ENCODE measurements around the gene GLUL.

Gene GLUL

GRCh38 chr1:182426442-182427430 is 35.1 kb upstream of the GLUL start:
- no peak overlapping the region for H3K4me3 ChIP-seq (ENCODE audit: low read length)
- TF ChIP-seq, protein P1, sequence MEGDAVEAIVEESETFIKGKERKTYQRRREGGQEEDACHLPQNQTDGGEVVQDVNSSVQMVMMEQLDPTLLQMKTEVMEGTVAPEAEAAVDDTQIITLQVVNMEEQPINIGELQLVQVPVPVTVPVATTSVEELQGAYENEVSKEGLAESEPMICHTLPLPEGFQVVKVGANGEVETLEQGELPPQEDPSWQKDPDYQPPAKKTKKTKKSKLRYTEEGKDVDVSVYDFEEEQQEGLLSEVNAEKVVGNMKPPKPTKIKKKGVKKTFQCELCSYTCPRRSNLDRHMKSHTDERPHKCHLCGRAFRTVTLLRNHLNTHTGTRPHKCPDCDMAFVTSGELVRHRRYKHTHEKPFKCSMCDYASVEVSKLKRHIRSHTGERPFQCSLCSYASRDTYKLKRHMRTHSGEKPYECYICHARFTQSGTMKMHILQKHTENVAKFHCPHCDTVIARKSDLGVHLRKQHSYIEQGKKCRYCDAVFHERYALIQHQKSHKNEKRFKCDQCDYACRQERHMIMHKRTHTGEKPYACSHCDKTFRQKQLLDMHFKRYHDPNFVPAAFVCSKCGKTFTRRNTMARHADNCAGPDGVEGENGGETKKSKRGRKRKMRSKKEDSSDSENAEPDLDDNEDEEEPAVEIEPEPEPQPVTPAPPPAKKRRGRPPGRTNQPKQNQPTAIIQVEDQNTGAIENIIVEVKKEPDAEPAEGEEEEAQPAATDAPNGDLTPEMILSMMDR (IDR thresholded peaks at IDR 0.05; ENCODE audit: insufficient read depth, low read depth, low read length, missing control alignments): no peak
- no peak for DNase-seq (ENCODE audit: low read depth)

DNA sequence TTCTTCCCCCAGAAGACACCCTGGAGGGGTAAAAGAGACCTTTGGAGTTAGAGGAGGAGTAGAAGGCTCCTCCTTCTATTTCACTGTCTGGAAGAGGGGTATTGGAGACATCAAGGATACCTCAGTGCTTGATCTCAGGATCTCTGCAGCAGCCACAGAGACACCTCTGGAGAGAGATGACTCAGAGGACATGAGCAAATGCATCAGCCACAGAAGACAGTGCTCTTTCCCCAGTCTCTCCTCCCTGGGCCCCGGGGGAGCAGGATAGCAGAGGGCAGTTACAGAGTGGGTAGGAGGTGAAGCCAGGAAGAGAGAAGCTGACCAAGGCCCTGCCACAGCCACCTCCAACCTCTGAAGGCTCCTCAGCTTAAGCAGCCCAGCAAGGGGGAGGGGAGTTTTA is 24.2 kb upstream of the GLUL start:
- peak; percentile 16 for DNase-seq (ENCODE audit: low read depth)
- TF ChIP-seq, protein P1 (IDR thresholded peaks at IDR 0.05; ENCODE audit: insufficient read depth, low read depth, low read length, missing control alignments): no peak
- no peak overlapping the region for H3K4me3 ChIP-seq (ENCODE audit: low read length)

DNA sequence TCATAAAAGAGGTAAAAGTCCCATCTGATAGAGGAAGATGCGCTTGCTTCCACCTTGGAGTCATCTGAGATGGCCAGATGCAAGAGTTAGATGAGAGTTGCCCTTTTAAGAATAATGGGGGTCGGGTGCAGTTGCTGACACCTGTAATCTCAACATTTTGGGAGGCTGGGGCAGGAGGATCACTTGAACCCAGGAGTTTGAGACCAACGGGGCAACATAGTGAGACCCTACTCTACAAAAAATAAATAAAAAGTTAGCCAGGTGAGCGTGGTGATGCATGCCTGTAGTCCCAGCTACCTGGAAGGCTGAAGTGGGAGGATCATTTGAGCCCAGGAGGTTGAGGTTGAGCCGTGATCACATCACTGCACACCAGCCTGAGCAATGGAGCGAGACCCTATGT is 22.4 kb upstream of the GLUL start:
- H3K4me3 ChIP-seq (ENCODE audit: low read length): no peak overlapping the region
- DNase-seq (ENCODE audit: low read depth): no peak
- TF ChIP-seq, protein P1 (IDR thresholded peaks at IDR 0.05; ENCODE audit: insufficient read depth, low read depth, low read length, missing control alignments): no peak

DNA sequence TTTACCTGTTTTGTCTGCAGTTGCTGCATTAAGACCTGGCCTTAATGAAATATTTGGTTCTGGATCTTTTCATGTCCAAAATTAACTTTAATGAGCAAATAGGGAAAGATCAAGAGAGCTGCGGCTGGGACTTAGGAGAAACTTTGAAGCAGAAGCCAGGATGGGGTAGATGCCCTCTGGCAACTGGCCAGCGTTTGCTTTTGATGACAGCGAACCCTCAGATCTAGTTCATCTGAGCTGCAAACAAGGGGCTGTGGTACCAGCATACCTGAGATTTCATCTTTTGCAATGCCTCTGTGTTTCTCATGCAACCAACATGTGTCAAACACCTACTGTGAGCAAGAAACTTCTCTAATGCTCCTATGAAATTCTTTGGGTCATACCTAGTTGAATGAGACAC is 21.9 kb upstream of the GLUL start:
- H3K4me3 ChIP-seq (ENCODE audit: low read length): no peak overlapping the region
- DNase-seq (ENCODE audit: low read depth): no peak
- TF ChIP-seq, protein P1 (IDR thresholded peaks at IDR 0.05; ENCODE audit: insufficient read depth, low read depth, low read length, missing control alignments): no peak

GRCh38 chr1:182410620-182411273 is 19.2 kb upstream of the GLUL start:
- TF ChIP-seq, protein P1 (IDR thresholded peaks at IDR 0.05; ENCODE audit: insufficient read depth, low read depth, low read length, missing control alignments): no peak
- no peak for DNase-seq (ENCODE audit: low read depth)
- H3K4me3 ChIP-seq (ENCODE audit: low read length): no peak overlapping the region

GRCh38 chr1:182410138-182410537 is 18.5 kb upstream of the GLUL start:
- DNase-seq (ENCODE audit: low read depth): no peak
- no peak overlapping the region for H3K4me3 ChIP-seq (ENCODE audit: low read length)
- TF ChIP-seq, protein P1 (IDR thresholded peaks at IDR 0.05; ENCODE audit: insufficient read depth, low read depth, low read length, missing control alignments): no peak

Measured in epithelial cell of esophagus (primary cell).